ENCODE results near the gene NCKAP5.

The NCKAP5 gene

GRCh38 chr2:132783883-132784282 lies 784.4 kb downstream of the NCKAP5 start:
- H3K4me3 Mint-ChIP-seq = no peak overlapping the region
- H3K27ac Mint-ChIP-seq = no peak overlapping the region
- H3K9me3 Mint-ChIP-seq = peaks cover 3% of the 10 kb centered on the region
- no peaks in the 10 kb centered on the region for H3K27me3 Mint-ChIP-seq (ENCODE audit: low read depth)
- no peaks in the 10 kb centered on the region for H3K4me1 Mint-ChIP-seq (ENCODE audit: low read depth)
- H3K36me3 Mint-ChIP-seq (ENCODE audit: low read depth) = no peaks in the 10 kb centered on the region

DNA sequence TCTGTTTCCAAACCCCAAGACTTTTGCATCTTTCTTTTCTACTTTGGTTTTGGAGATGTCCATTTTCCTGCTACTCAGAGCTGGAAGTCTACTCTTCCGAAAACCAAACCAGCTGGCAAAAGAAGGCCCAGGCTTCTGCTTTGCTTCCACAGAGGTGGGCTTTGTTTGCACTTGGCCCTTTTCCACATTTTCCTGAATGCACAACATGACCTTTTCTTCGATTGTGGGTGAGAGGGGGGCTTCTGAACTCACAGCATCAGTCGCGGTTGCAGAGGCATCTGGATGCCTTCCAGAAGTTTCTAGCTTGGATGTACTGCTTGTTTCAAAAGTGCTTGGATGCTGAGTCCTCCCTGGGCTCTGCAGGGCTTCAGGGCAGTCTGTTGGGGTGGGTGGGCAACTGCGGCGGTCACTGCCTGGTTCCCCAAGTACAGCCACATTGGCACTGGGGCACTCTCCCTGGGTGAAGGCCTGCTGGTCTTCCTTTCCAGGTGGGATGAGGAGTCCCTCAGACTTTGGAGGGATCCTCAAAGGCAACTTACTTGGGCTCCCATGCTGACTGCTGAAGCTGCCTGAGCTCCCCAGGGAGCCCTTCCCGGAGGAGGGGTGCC lies 786.0 kb downstream of the NCKAP5 start:
- H3K4me1 Mint-ChIP-seq (ENCODE audit: low read depth) = no peaks in the 10 kb centered on the region
- H3K36me3 Mint-ChIP-seq (ENCODE audit: low read depth) = no peaks in the 10 kb centered on the region
- H3K9me3 Mint-ChIP-seq = peaks cover 3% of the 10 kb centered on the region
- H3K4me3 Mint-ChIP-seq = no peak overlapping the region
- no peaks in the 10 kb centered on the region for H3K27me3 Mint-ChIP-seq (ENCODE audit: low read depth)
- H3K27ac Mint-ChIP-seq = no peak overlapping the region

DNA sequence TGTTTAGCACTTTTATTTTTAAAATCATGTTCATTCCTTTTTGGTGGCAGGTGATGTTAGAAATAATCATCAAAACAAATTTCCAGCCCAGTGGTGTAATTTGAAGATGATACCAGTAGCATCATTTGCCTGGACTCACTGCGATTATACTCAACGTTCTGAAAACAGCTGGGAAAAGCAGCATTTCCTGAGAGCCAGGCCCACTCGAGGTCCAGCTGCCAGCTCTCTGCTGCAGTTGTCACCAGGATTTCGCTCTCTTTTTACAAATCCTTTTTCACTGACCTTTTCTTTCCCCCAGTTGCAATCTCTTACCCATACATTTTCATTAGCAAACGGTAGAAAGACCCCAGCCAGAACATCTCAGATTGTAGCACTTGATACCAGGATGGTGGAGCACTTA lies 787.6 kb downstream of the NCKAP5 start:
- peaks cover 3% of the 10 kb centered on the region for H3K9me3 Mint-ChIP-seq
- H3K27ac Mint-ChIP-seq = no peak overlapping the region
- H3K36me3 Mint-ChIP-seq (ENCODE audit: low read depth) = no peaks in the 10 kb centered on the region
- no peaks in the 10 kb centered on the region for H3K27me3 Mint-ChIP-seq (ENCODE audit: low read depth)
- no peak overlapping the region for H3K4me3 Mint-ChIP-seq
- no peaks in the 10 kb centered on the region for H3K4me1 Mint-ChIP-seq (ENCODE audit: low read depth)

DNA sequence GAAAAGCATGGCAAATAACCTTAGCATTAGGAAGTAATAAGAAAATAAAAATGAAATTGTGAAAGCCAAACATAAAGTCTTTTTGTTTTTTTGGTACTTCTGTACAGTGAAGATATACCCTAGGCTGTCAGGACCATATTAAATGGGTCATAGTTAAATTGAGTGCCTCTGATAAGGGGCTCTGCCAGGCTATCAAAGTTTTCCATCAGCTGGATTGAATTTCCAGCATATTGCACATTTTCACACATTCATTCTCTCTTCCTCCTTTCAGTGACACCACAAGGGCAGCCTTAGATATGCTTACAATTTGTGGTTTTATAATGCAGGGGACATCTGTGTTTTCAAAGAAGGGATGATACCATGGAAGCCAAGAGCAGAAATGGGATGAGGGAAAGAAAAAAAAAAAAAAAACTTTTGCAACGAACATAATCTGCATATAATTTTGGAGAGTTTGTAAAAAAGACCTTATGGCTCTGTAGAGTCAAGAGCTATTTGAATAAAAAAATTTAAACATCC lies 789.0 kb downstream of the NCKAP5 start:
- Mint-ChIP-seq H3K36me3 (ENCODE audit: low read depth) (no peaks in the 10 kb centered on the region), H3K4me1 (ENCODE audit: low read depth) (no peaks in the 10 kb centered on the region), H3K9me3 (peaks cover 3% of the 10 kb centered on the region), H3K27ac (no peak overlapping the region), H3K4me3 (no peak overlapping the region), H3K27me3 (ENCODE audit: low read depth) (no peaks in the 10 kb centered on the region)

DNA sequence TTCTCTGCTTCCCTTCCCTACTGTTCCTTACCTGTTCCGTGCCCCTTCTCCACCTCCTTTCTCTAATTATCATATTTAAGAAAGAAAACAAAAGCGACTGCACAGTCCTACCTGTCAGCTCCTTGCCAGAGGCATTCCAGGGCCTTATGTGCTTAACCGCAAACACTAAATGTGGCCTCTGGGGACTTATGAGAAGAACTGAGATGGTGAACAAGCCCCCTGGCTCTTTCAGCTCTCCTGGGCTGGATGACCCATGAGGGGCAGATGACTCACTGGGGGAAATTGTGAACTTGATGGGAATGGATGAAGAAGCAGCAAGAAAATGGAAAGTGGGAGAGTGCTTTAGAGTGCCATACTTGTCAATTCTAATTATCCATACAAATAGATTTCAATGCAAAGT lies 792.0 kb downstream of the NCKAP5 start:
- Mint-ChIP-seq H3K9me3 (no peaks in the 10 kb centered on the region), H3K4me1 (ENCODE audit: low read depth) (no peaks in the 10 kb centered on the region), H3K27ac (no peak overlapping the region), H3K36me3 (ENCODE audit: low read depth) (no peaks in the 10 kb centered on the region), H3K27me3 (ENCODE audit: low read depth) (no peaks in the 10 kb centered on the region), H3K4me3 (no peak overlapping the region)

DNA sequence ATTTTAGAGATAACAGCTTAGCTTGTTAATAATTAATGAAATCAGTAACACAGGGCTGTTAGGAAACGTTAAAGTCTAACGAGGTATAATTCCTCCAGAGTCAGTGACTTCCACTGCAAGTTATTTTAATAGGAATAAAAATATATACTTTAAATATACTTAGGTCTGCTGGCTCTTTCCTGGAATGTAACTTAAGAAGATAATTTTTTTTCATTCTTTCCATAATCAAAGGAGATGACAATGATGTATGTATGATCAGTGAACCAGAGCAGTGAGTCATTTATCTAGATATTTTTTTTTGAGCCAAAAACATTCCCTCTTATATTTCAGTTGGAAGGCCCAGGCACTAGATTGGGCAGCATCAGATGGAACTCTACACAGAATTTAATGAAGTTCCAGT lies 794.1 kb downstream of the NCKAP5 start:
- Mint-ChIP-seq H3K9me3 (no peaks in the 10 kb centered on the region), H3K36me3 (ENCODE audit: low read depth) (no peaks in the 10 kb centered on the region), H3K27me3 (ENCODE audit: low read depth) (no peaks in the 10 kb centered on the region), H3K4me1 (ENCODE audit: low read depth) (no peaks in the 10 kb centered on the region), H3K4me3 (no peak overlapping the region), H3K27ac (no peak overlapping the region)

GRCh38 chr2:132773331-132773730 lies 794.9 kb downstream of the NCKAP5 start:
- Mint-ChIP-seq H3K27ac (no peak overlapping the region), H3K4me1 (ENCODE audit: low read depth) (no peaks in the 10 kb centered on the region), H3K36me3 (ENCODE audit: low read depth) (no peaks in the 10 kb centered on the region), H3K27me3 (ENCODE audit: low read depth) (no peaks in the 10 kb centered on the region), H3K9me3 (no peaks in the 10 kb centered on the region), H3K4me3 (no peak overlapping the region)

GRCh38 chr2:132772340-132772739 lies 795.9 kb downstream of the NCKAP5 start:
- H3K27me3 Mint-ChIP-seq (ENCODE audit: low read depth) = no peaks in the 10 kb centered on the region
- H3K4me3 Mint-ChIP-seq = no peak overlapping the region
- no peaks in the 10 kb centered on the region for H3K36me3 Mint-ChIP-seq (ENCODE audit: low read depth)
- no peaks in the 10 kb centered on the region for H3K4me1 Mint-ChIP-seq (ENCODE audit: low read depth)
- H3K27ac Mint-ChIP-seq = no peak overlapping the region
- no peaks in the 10 kb centered on the region for H3K9me3 Mint-ChIP-seq

DNA sequence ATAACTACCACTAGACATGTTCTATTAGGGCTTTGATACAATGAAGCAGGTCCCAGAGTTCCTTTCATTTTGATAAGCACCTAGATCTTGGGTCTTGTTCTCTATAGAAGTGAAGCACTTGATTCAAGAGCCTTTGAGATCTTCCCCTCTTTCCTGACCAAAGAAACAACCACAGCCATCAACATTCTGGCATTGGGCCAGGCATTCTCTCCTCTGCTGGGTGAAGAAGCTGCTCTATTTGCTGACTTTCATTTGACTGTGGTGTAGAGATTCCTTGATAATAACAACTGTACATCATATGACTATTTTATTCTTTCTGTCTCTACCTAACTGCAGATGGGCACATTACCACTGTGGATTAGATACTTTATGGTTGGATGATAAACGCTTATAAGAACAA lies 801.7 kb downstream of the NCKAP5 start:
- no peak overlapping the region for H3K27ac Mint-ChIP-seq
- H3K4me3 Mint-ChIP-seq = no peak overlapping the region
- no peaks in the 10 kb centered on the region for H3K4me1 Mint-ChIP-seq (ENCODE audit: low read depth)
- no peaks in the 10 kb centered on the region for H3K27me3 Mint-ChIP-seq (ENCODE audit: low read depth)
- peaks cover 9% of the 10 kb centered on the region for H3K9me3 Mint-ChIP-seq
- no peaks in the 10 kb centered on the region for H3K36me3 Mint-ChIP-seq (ENCODE audit: low read depth)

GRCh38 chr2:132761437-132761836 lies 806.8 kb downstream of the NCKAP5 start:
- Mint-ChIP-seq H3K4me1 (ENCODE audit: low read depth) (no peaks in the 10 kb centered on the region), H3K9me3 (peaks cover 7% of the 10 kb centered on the region)

GRCh38 chr2:132760971-132761370 lies 807.3 kb downstream of the NCKAP5 start:
- Mint-ChIP-seq H3K4me1 (ENCODE audit: low read depth) (no peaks in the 10 kb centered on the region), H3K4me3 (no peak overlapping the region), H3K27me3 (ENCODE audit: low read depth) (no peaks in the 10 kb centered on the region), H3K9me3 (peaks cover 7% of the 10 kb centered on the region), H3K36me3 (ENCODE audit: low read depth) (no peaks in the 10 kb centered on the region), H3K27ac (no peak overlapping the region)

More at GRCh38 chr2:132761437-132761836, 806.8 kb downstream of the NCKAP5 start:
- no peak overlapping the region for H3K4me3 Mint-ChIP-seq
- no peaks in the 10 kb centered on the region for H3K27me3 Mint-ChIP-seq (ENCODE audit: low read depth)
- H3K27ac Mint-ChIP-seq = no peak overlapping the region
- H3K36me3 Mint-ChIP-seq (ENCODE audit: low read depth) = no peaks in the 10 kb centered on the region

DNA sequence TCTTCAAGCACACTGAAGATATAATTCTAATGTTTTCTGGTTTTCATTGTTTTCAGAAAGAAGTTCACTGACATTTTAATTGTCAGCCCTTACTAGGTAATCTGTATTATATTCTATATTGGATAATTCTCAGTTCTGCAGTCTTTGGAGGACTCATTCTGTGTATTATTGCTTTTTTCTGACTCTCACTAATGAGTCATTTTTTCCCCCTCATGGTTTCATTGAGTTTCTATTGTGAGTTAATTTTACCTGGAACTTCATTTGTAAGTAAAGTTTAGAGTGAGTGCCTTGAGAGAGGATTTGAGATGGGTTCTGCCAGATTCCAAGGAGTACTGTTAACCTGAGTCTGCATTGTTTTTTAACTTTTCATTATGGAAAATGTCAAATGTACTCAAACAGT lies 807.9 kb downstream of the NCKAP5 start:
- H3K4me1 Mint-ChIP-seq (ENCODE audit: low read depth) = no peaks in the 10 kb centered on the region
- no peaks in the 10 kb centered on the region for H3K36me3 Mint-ChIP-seq (ENCODE audit: low read depth)
- no peaks in the 10 kb centered on the region for H3K27me3 Mint-ChIP-seq (ENCODE audit: low read depth)
- H3K4me3 Mint-ChIP-seq = no peak overlapping the region
- peaks cover 7% of the 10 kb centered on the region for H3K9me3 Mint-ChIP-seq
- no peak overlapping the region for H3K27ac Mint-ChIP-seq

DNA sequence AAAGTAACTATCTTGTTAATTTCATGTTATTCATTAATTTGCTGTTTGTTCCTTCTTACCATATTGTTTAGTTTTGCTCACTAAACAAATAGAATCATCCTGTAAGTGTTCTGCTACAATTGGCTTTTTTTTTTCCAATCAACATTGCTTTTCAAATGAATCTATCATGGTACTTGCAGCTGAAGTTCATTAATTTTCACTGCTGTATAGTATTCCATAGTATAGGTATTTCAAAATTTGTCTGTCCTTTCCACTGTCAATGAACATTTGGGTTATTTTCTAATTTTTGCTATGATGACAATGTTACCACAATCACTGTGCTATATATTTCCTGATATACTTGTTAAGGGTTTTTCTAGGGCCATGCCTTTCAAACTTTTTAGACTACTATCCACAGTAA lies 809.3 kb downstream of the NCKAP5 start:
- no peaks in the 10 kb centered on the region for H3K27me3 Mint-ChIP-seq (ENCODE audit: low read depth)
- H3K4me3 Mint-ChIP-seq = no peak overlapping the region
- no peaks in the 10 kb centered on the region for H3K4me1 Mint-ChIP-seq (ENCODE audit: low read depth)
- no peak overlapping the region for H3K27ac Mint-ChIP-seq
- peaks cover 7% of the 10 kb centered on the region for H3K9me3 Mint-ChIP-seq
- no peaks in the 10 kb centered on the region for H3K36me3 Mint-ChIP-seq (ENCODE audit: low read depth)

GRCh38 chr2:132757676-132758075 lies 810.6 kb downstream of the NCKAP5 start:
- Mint-ChIP-seq H3K9me3 (peaks cover 7% of the 10 kb centered on the region), H3K27ac (no peak overlapping the region), H3K4me3 (no peak overlapping the region), H3K4me1 (ENCODE audit: low read depth) (no peaks in the 10 kb centered on the region), H3K36me3 (ENCODE audit: low read depth) (no peaks in the 10 kb centered on the region), H3K27me3 (ENCODE audit: low read depth) (no peaks in the 10 kb centered on the region)

DNA sequence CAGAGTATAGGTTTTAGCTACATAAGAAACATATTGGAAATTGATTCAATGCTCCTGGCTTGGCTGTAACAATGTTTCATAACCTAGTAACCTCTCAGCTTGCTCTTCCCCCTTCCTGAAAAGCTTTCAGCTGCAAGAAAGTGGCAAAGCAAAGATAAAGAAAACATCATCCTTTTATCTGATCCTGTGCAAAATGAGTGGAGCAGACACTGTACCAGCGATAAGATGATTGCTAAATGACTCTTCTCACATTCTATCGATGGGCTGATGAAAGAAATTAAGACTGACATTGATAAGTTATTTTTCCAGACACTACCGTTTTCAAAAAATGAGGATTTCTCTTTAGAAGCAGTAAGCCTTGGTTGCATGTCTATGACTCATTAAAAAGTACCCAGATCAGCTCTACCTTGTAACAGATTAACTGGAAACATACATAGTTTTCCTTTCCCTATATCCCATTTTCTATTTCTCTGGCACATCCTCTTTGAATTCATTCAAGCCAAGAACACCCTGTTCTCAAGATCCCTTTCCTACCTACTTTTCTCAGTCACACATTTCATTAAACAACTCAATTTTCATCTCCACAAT lies 811.2 kb downstream of the NCKAP5 start:
- H3K27ac Mint-ChIP-seq = no peak overlapping the region
- H3K4me1 Mint-ChIP-seq (ENCODE audit: low read depth) = no peaks in the 10 kb centered on the region
- H3K4me3 Mint-ChIP-seq = no peak overlapping the region
- H3K36me3 Mint-ChIP-seq (ENCODE audit: low read depth) = no peaks in the 10 kb centered on the region
- H3K9me3 Mint-ChIP-seq = peaks cover 3% of the 10 kb centered on the region
- no peaks in the 10 kb centered on the region for H3K27me3 Mint-ChIP-seq (ENCODE audit: low read depth)
